BE2C (cell line): ENCODE results near the gene COPS2.
"Not testable (repeated sequence)": the region's sequence is repeated elsewhere in the genome, so short reads cannot be mapped to it uniquely, and the experiment has no call there.

Experiments
- DNase-seq: peaks from one replicate; pipeline ENCODE4 v3.0.0-alpha.2; 2020
- H3K27me3 ChIP-seq: fragments of 250-450 bp; sonication (Bioruptor Pico); 2 replicates; pipeline ENCODE4 v1.5.1; 2020; ENCODE audit warnings: mild to moderate bottlenecking
- H3K36me3 ChIP-seq: fragments of 250-450 bp; sonication (Bioruptor Pico); 2 replicates; pipeline ENCODE4 v1.5.1; 2020; ENCODE audit warnings: mild to moderate bottlenecking
- H3K4me1 ChIP-seq: fragments of 250-450 bp; sonication (Bioruptor Pico); 2 replicates; pipeline ENCODE4 v1.5.1; 2020
- H3K4me3 ChIP-seq: 2 replicates; pipeline ENCODE4 v1.5.1; 2011; ENCODE audit warnings: low read depth, low read length
- H3K9me3 ChIP-seq: fragments of 250-450 bp; sonication (Bioruptor Pico); 2 replicates; pipeline ENCODE4 v1.5.1; 2020
- TF ChIP-seq, protein P1 (sequence below): IDR thresholded peaks from 2 replicates; pipeline ENCODE4 v1.5.1; 2012; ENCODE audit warnings: mild to moderate bottlenecking, low read depth, low read length

The COPS2 gene

DNA sequence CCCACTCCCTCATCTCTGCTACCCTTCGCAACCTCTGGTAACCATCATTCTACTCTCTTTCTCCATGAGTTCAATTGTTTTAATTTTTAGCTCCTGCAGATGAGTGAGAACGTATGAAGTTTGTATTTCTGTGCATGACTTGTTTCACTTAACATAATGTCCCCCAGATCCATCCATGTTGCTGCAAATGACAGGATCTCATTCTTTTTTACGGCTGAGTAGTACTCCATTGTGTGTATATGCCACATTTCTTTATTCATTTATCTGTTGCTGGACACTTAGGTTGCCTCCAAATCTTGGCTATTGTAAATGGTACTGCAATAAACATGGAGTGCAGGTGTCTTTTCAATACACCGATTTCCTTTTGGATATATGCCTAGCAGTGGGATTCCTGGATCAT, 26.7 kb upstream of the COPS2 start:
- Histone ChIP-seq H3K4me1 (no peaks in the 10 kb centered on the region), H3K27me3 (no peaks in the 10 kb centered on the region), H3K9me3 (no peaks in the 10 kb centered on the region), H3K4me3 (no peak overlapping the region), H3K36me3 (0 out of 2 replicates have a peak, but pooled peaks cover 3% of the 10 kb centered on the region)
- DNase-seq, result no peak
- TF ChIP-seq, protein P1, sequence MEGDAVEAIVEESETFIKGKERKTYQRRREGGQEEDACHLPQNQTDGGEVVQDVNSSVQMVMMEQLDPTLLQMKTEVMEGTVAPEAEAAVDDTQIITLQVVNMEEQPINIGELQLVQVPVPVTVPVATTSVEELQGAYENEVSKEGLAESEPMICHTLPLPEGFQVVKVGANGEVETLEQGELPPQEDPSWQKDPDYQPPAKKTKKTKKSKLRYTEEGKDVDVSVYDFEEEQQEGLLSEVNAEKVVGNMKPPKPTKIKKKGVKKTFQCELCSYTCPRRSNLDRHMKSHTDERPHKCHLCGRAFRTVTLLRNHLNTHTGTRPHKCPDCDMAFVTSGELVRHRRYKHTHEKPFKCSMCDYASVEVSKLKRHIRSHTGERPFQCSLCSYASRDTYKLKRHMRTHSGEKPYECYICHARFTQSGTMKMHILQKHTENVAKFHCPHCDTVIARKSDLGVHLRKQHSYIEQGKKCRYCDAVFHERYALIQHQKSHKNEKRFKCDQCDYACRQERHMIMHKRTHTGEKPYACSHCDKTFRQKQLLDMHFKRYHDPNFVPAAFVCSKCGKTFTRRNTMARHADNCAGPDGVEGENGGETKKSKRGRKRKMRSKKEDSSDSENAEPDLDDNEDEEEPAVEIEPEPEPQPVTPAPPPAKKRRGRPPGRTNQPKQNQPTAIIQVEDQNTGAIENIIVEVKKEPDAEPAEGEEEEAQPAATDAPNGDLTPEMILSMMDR, result no peak

GRCh38 chr15:49179433-49180190, 24.2 kb upstream of the COPS2 start:
- DNase-seq, result no peak
- H3K4me1 ChIP-seq, result no peaks in the 10 kb centered on the region
- no peak overlapping the region for H3K4me3 ChIP-seq
- no peaks in the 10 kb centered on the region for H3K27me3 ChIP-seq
- TF ChIP-seq, protein P1, result no peak
- H3K9me3 ChIP-seq, result no peaks in the 10 kb centered on the region
- H3K36me3 ChIP-seq, result 0 out of 2 replicates have a peak, but pooled peaks cover 3% of the 10 kb centered on the region

DNA sequence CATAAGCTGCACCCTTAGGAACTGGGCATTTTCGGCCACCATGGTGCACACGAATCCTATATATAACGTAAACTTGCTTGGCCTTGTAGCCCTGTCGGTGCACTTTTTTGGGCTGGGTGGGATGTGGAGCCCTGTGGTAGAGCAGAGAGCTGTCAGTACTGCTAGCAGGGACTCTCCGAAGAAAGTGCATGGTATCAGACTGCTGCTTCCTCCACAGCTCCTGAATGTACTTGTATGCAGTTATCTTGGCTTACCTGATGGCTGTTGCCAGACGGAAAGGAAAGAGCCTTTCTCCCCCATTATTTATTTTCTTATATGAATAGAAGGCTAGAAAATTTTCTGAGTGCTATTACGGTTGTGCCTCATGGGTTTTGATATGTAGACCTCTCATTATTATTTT, 23.1 kb upstream of the COPS2 start:
- Histone ChIP-seq H3K4me3 (no peak overlapping the region), H3K36me3 (0 out of 2 replicates have a peak, but pooled peaks cover 3% of the 10 kb centered on the region), H3K4me1 (no peaks in the 10 kb centered on the region), H3K9me3 (no peaks in the 10 kb centered on the region), H3K27me3 (no peaks in the 10 kb centered on the region)
- TF ChIP-seq, protein P1, result no peak
- DNase-seq, result no peak

GRCh38 chr15:49175582-49176397, 20.4 kb upstream of the COPS2 start:
- not testable (repeated sequence) for H3K4me1 ChIP-seq, H3K4me3 ChIP-seq, H3K27me3 ChIP-seq, H3K9me3 ChIP-seq, DNase-seq, H3K36me3 ChIP-seq

- H3K27me3 ChIP-seq, result no peaks in the 10 kb centered on the region
- H3K9me3 ChIP-seq, result no peaks in the 10 kb centered on the region
- no peak overlapping the region for H3K4me3 ChIP-seq
- no peak for DNase-seq
- TF ChIP-seq, protein P1, result no peak
- no peaks in the 10 kb centered on the region for H3K4me1 ChIP-seq
- 0 out of 2 replicates have a peak, but pooled peaks cover 3% of the 10 kb centered on the region for H3K36me3 ChIP-seq
Measured at GRCh38 chr15:49174902-49175301, 19.5 kb upstream of the COPS2 start.

DNA sequence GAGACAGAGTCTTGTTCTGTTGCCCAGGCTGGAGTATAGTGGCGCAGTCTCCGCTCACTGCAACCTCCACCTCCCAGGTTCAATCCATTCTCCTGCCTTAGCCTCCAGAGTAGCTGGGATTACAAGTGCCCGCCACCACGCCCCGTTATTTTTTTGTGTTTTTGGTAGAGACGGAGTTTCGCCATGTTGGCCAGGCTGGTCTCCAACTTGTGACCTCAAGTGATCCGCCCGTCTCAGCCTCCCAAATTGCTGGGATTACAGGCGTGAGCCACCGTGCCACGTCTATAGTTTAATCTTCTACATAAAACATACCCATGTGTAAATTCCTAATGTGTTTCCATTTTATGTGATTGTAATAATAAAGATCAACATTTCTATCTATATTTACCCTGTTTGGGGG, 16.4 kb upstream of the COPS2 start:
- DNase-seq, result no peak
- H3K27me3 ChIP-seq, result no peaks in the 10 kb centered on the region
- no peaks in the 10 kb centered on the region for H3K4me1 ChIP-seq
- no peak overlapping the region for H3K4me3 ChIP-seq
- H3K9me3 ChIP-seq, result no peaks in the 10 kb centered on the region
- H3K36me3 ChIP-seq, result no peaks in the 10 kb centered on the region
- TF ChIP-seq, protein P1, result no peak
